A673 (cell line): ENCODE measurements around the gene ORM1.

Experiments used
- EZH2 ChIP-seq: fragments of 200-600 bp; sonication (generic); IDR thresholded peaks from 2 replicates; pipeline ENCODE4 v1.6.1; 2017; ENCODE audit warnings: borderline replicate concordance, low read depth, mild to moderate bottlenecking, mixed read lengths, antibody characterized with exemption, low read length; ENCODE audit not compliant: poor library complexity, severe bottlenecking
- TF ChIP-seq, protein P1 (sequence below): fragments of 300-800, 200-600 bp; sonication (generic); conservative IDR thresholded peaks from 2 replicates; pipeline ENCODE4 v1.5.1; 2017; ENCODE audit warnings: low read depth, mild to moderate bottlenecking, antibody characterized with exemption, low read length, moderate library complexity, mixed read lengths

DNA sequence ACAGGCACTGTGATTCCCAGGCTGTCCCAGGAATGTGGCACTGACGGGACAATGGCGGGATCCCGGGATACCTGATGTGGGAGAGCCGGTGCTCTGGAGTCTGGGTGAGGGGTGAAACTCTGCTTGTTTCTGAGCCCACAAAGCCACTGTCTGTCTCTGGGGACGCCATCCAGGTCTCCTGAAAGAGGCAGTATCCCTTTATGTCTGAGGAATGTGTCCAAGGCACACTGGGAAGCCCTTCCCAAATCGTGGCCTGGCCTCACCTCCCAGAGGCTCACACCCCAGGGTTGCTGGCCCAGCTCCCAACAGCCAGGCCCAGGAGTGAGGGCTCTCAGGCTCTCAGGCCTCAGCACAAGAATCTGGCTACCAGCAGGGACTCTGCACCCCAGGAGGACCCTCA is 33.9 kb downstream of the ORM1 start:
- TF ChIP-seq, protein P1, sequence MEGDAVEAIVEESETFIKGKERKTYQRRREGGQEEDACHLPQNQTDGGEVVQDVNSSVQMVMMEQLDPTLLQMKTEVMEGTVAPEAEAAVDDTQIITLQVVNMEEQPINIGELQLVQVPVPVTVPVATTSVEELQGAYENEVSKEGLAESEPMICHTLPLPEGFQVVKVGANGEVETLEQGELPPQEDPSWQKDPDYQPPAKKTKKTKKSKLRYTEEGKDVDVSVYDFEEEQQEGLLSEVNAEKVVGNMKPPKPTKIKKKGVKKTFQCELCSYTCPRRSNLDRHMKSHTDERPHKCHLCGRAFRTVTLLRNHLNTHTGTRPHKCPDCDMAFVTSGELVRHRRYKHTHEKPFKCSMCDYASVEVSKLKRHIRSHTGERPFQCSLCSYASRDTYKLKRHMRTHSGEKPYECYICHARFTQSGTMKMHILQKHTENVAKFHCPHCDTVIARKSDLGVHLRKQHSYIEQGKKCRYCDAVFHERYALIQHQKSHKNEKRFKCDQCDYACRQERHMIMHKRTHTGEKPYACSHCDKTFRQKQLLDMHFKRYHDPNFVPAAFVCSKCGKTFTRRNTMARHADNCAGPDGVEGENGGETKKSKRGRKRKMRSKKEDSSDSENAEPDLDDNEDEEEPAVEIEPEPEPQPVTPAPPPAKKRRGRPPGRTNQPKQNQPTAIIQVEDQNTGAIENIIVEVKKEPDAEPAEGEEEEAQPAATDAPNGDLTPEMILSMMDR, result no peak
- no peak for TF ChIP-seq EZH2
